PC-3 (cell line): ENCODE results near the gene RIC1. TPM values are rescaled to one million over a fixed set of nuclear protein-coding genes. Genes with fewer than 3 reads are reported as not detected.

Experiments used
- ATAC-seq: fragments of 200-7000 bp; cut with Tn5 transposase; 2 replicates; pipeline ENCODE4 v1.9.1; 2020; ENCODE audit warnings: mild to moderate bottlenecking, moderate library complexity
- BruUV-seq: library from RNA; stranded (reverse); fragments of 400-500 nt; replicated peaks from 2 replicates; lab custom pipeline; 2021; lab: Mats Ljungman, UMichigan
- CTCF ChIA-PET: fragments of 300-600 bp; sonication (Branson Sonifier 250); formaldehyde crosslinking; loops from one replicate; lab custom pipeline; 2022; ENCODE audit warnings: antibody characterized with exemption; lab: Charles Lee
- POLR2A ChIA-PET: fragments of 300-600 bp; sonication (Branson Sonifier 250); formaldehyde crosslinking; loops from one replicate; lab custom pipeline; 2022; ENCODE audit warnings: antibody characterized with exemption; ENCODE audit not compliant: unreplicated experiment; lab: Charles Lee
- DNase-seq: peaks from one replicate; pipeline ENCODE4 v3.0.0-alpha.2; 2015
- H2AFZ ChIP-seq: fragments of 300-600 bp; sonication (generic); 2 replicates; pipeline ENCODE4 v1.6.0; 2016; ENCODE audit warnings: antibody characterized with exemption, low read length
- H3F3A ChIP-seq: fragments of 300-600 bp; sonication (generic); one replicate; pipeline ENCODE4 v1.6.0; 2017; ENCODE audit warnings: antibody characterized with exemption, low read length, control low read depth, mild to moderate bottlenecking; ENCODE audit not compliant: unreplicated experiment
- H3K27ac ChIP-seq: fragments of 300-600 bp; sonication (generic); 2 replicates; pipeline ENCODE4 v1.5.1; 2016; ENCODE audit warnings: mild to moderate bottlenecking, low read length
- H3K27me3 ChIP-seq: fragments of 300-600 bp; sonication (generic); 2 replicates; pipeline ENCODE4 v1.6.1; 2016; ENCODE audit warnings: low read length, mixed read lengths
- H3K36me3 ChIP-seq: fragments of 300-600 bp; sonication (generic); 2 replicates; pipeline ENCODE4 v1.6.1; 2016; ENCODE audit warnings: low read depth, mixed run types, low read length, mixed read lengths
- H3K4me1 ChIP-seq: fragments of 300-600 bp; sonication (generic); 2 replicates; pipeline ENCODE4 v1.5.1; 2016; ENCODE audit warnings: low read length; ENCODE audit not compliant: insufficient read depth
- H3K4me2 ChIP-seq: fragments of 300-600 bp; sonication (generic); 2 replicates; pipeline ENCODE4 v1.6.0; 2016; ENCODE audit warnings: low read length
- H3K4me3 ChIP-seq: fragments of 300-600 bp; sonication (generic); 2 replicates; pipeline ENCODE4 v1.5.1; 2016; ENCODE audit warnings: mild to moderate bottlenecking, low read length, mixed read lengths
- H3K79me2 ChIP-seq: fragments of 300-600 bp; sonication (generic); 2 replicates; pipeline ENCODE4 v1.6.1; 2017; ENCODE audit warnings: low read length, mixed read lengths
- H3K9ac ChIP-seq: fragments of 300-600 bp; sonication (generic); 2 replicates; pipeline ENCODE4 v1.6.0; 2016; ENCODE audit warnings: mild to moderate bottlenecking, low read length
- H3K9me2 ChIP-seq: fragments of 300-600 bp; sonication (generic); replicated peaks from 2 replicates; pipeline ENCODE4 v1.6.1; 2016; ENCODE audit warnings: mixed run types, low read length, mixed read lengths
- H3K9me3 ChIP-seq: fragments of 300-600 bp; sonication (generic); 2 replicates; pipeline ENCODE4 v1.6.1; 2016; ENCODE audit warnings: low read length, mixed read lengths
- H4K20me1 ChIP-seq: fragments of 300-600 bp; sonication (generic); 2 replicates; pipeline ENCODE4 v1.6.1; 2016; ENCODE audit warnings: low read length, mixed read lengths
- EZH2 ChIP-seq: fragments of 300-600 bp; sonication (generic); IDR thresholded peaks from one replicate; pipeline ENCODE4 v1.6.1; 2017; ENCODE audit warnings: antibody characterized with exemption, mild to moderate bottlenecking, low read length; ENCODE audit not compliant: unreplicated experiment
- EZH2phosphoT487 ChIP-seq: fragments of 300-600 bp; sonication (generic); IDR thresholded peaks from 2 replicates; pipeline ENCODE4 v1.6.1; 2018; ENCODE audit warnings: mild to moderate bottlenecking, antibody characterized with exemption, low read length, borderline replicate concordance
- intact Hi-C: fragments of 100-400 bp; cut with micrococcal nuclease; formaldehyde crosslinking; loops from 2 replicates; pipeline ENCODE4 v1.9.0; 2023
- total RNA-seq: library from RNA; depleted of rRNA; stranded (reverse); fragments of >200 nt; gene quantifications from 2 replicates; pipeline ENCODE4 v1.2.3, GENCODE V29; 2014
- TF ChIP-seq, protein P1 (sequence below): fragments of 300-600 bp; sonication (generic); conservative IDR thresholded peaks from 2 replicates; pipeline ENCODE4 v1.5.1; 2017; ENCODE audit warnings: antibody characterized with exemption, low read depth, mild to moderate bottlenecking, low read length

The RIC1 gene
- total RNA-seq, 1 experiment from 2014 or later: 16.0 TPM

DNA sequence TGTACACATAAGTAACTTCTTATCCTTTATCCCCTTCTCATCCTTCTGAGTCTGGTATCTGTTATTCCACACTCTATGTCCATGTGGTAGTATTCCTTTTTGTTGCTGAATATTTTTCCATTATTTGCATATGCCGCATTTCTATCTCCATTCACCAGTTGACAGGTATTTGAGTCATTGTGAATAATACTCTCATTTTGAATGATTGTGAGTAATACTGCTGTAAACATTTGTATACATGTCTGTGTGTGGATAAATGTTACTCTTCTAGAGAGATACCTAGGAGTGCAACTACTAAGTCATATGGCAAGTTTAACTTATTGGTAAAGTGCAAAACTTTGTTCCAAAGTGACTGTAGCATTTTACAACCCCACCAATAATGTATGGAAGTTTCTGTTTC lies 15.6 kb downstream of the RIC1 start:
- ATAC-seq: peak; percentile 99

DNA sequence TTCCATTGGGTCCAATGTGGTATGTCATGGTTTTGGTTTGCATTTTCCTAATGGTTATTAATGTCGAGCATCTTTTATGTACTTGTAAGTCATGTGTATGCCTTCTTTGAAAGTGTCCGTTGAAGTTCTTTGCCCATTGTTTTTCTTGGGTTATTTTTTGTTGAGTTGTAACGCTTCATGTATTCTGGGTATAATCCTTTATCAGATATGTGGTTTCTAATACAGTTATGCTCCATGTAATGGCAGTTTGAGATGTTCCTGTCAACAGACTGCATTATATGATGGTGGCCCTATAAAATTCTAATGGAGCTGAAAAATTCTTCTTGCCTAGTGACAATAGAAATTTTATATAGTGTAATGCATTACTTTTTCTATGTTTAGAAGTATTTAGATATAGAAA lies 17.2 kb downstream of the RIC1 start:
- no peaks in the 10 kb centered on the region for H3K9me2 ChIP-seq
- CTCF ChIA-PET: no interaction called here
- no peaks in the 10 kb centered on the region for H3K36me3 ChIP-seq
- no peaks in the 10 kb centered on the region for H4K20me1 ChIP-seq
- H3K27me3 ChIP-seq: no peaks in the 10 kb centered on the region
- no peak overlapping the region for H3K4me2 ChIP-seq
- TF ChIP-seq EZH2phosphoT487: no peak
- no peak for TF ChIP-seq EZH2
- TF ChIP-seq, protein P1, sequence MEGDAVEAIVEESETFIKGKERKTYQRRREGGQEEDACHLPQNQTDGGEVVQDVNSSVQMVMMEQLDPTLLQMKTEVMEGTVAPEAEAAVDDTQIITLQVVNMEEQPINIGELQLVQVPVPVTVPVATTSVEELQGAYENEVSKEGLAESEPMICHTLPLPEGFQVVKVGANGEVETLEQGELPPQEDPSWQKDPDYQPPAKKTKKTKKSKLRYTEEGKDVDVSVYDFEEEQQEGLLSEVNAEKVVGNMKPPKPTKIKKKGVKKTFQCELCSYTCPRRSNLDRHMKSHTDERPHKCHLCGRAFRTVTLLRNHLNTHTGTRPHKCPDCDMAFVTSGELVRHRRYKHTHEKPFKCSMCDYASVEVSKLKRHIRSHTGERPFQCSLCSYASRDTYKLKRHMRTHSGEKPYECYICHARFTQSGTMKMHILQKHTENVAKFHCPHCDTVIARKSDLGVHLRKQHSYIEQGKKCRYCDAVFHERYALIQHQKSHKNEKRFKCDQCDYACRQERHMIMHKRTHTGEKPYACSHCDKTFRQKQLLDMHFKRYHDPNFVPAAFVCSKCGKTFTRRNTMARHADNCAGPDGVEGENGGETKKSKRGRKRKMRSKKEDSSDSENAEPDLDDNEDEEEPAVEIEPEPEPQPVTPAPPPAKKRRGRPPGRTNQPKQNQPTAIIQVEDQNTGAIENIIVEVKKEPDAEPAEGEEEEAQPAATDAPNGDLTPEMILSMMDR: no peak
- peaks cover 95% of the 10 kb centered on the region for H3K79me2 ChIP-seq
- POLR2A ChIA-PET: no interaction called here
- H3K9me3 ChIP-seq: no peaks in the 10 kb centered on the region
- H3F3A ChIP-seq: no peaks in the 10 kb centered on the region
- H3K27ac ChIP-seq: no peak overlapping the region
- intact Hi-C loops: no loop called here
- peaks cover 22% of the 10 kb centered on the region for H3K4me1 ChIP-seq
- H3K4me3 ChIP-seq: no peak overlapping the region
- H3K9ac ChIP-seq: no peak overlapping the region
- BruUV-seq: no TSS peak
- ATAC-seq (no peak), DNase-seq (no peak)
- H2AFZ ChIP-seq: no peak overlapping the region

More for the DNA sequence above, 15.6 kb downstream of the RIC1 start:
- TF ChIP-seq EZH2 (no peak), EZH2phosphoT487 (no peak)
- TF ChIP-seq, protein P1: no peak
- H3K9me2 ChIP-seq: no peaks in the 10 kb centered on the region
- intact Hi-C loops: no loop called here
- H3K27ac ChIP-seq: peak overlapping the region; percentile 56
- peaks cover 95% of the 10 kb centered on the region for H3K79me2 ChIP-seq
- H3K9me3 ChIP-seq: no peaks in the 10 kb centered on the region
- H3K4me3 ChIP-seq: no peak overlapping the region
- peak; percentile 67 for DNase-seq
- H2AFZ ChIP-seq: no peak overlapping the region
- H4K20me1 ChIP-seq: no peaks in the 10 kb centered on the region
- H3F3A ChIP-seq: no peaks in the 10 kb centered on the region
- H3K4me1 ChIP-seq: peaks cover 16% of the 10 kb centered on the region
- H3K4me2 ChIP-seq: peak overlapping the region; percentile 59
- ChIA-PET POLR2A (no interaction called here), CTCF (no interaction called here)
- H3K9ac ChIP-seq: no peak overlapping the region
- no peaks in the 10 kb centered on the region for H3K27me3 ChIP-seq
- H3K36me3 ChIP-seq: peaks cover 8% of the 10 kb centered on the region; the same call in 1 of the 2 replicates
- no TSS peak for BruUV-seq

DNA sequence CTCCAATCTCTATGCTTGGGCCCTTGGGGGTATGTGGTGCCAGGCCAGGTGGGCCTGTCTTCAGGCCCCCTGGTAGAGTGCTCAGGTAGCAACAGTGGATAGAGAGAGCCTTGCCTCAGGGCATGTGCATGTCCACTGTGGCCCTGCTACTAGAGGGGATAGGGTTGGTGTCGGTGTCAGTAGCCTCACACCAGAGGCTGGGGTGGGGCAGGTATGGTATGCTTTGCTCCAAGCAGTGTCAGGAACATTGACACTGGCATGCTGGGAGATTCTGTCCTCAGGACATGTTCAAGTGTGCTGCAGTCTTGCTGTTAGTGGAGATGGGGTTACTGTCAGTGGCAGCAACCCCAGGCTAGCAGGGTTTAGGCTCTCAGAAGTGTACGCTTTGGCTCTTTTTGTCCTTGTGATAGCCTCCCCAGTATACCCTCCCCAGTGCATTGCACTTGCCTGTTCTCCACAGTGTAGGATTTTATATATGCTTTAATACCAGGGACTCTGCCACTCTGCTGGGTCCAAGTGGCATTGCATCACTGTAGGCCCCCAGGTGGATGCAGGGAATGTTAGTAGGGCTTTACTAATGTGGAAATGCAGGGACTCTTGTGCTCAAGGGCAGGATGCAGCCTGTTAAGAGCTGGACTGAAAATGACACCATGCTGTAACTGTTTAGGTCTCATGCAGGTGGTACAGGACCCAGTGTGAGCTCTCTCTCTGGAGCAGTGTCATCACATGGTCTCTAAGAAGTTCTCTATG lies 21.6 kb downstream of the RIC1 start:
- ChIA-PET CTCF (no interaction called here), POLR2A (no interaction called here)
- BruUV-seq: no TSS peak
- Histone ChIP-seq H3K36me3 (peaks cover 7% of the 10 kb centered on the region; the same call in 1 of the 2 replicates), H3K4me2 (peak overlapping the region; percentile 39; the same call in 1 of the 2 replicates), H3K79me2 (peaks cover 97% of the 10 kb centered on the region), H3K4me3 (no peak overlapping the region), H3F3A (no peaks in the 10 kb centered on the region), H3K9ac (no peak overlapping the region), H4K20me1 (no peaks in the 10 kb centered on the region), H3K9me3 (peaks cover 4% of the 10 kb centered on the region; the same call in 1 of the 2 replicates), H3K4me1 (peaks cover 8% of the 10 kb centered on the region), H2AFZ (no peak overlapping the region), H3K27ac (no peak overlapping the region), H3K27me3 (no peaks in the 10 kb centered on the region), H3K9me2 (no peaks in the 10 kb centered on the region)
- TF ChIP-seq, protein P1: no peak
- TF ChIP-seq EZH2phosphoT487: no peak
- ATAC-seq (peak; percentile 54), DNase-seq (no peak)
- intact Hi-C loops: no loop called here
